ENCODE data around the gene CYB561D2.

DNA sequence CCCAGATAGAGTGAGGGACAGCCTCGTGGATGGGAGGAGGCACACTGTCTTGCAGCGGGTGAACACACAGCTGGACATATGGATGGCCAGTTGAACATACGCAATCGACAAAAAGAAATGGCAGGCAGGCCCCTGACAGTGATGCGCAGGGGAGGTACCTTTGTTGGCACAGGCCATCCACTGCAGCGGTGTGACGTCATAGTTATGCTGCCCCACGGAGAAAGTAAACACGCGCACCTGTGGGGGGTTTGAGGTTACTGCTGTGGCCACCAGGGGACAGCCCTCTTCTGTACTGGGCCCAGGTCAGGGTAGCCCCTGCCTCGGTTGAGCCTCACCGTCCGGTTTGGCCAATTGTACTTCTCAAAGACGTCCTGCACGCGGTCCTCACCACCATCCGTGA, 28.1 kb downstream of the CYB561D2 start:
- TF ChIP-seq CTCF (IDR thresholded peaks at IDR 0.05) (no peak), POLR2A (IDR thresholded peaks at IDR 0.05) (no peak)
